HL-60 (cell line): Measurements from ENCODE around the gene SLC41A1.

ENCODE experiments used
- DNase-seq, 2 experiments: peaks; one replicate each; pipeline ENCODE4 v3.0.0-alpha.2; 2010 to 2020; ENCODE audit warnings: low read depth in 1 of 2, low spot score in 1 of 2
- H3K27ac ChIP-seq: fragments of 250-450 bp; sonication (Bioruptor Pico); replicated peaks from 2 replicates; pipeline ENCODE4 v1.5.1; 2020; ENCODE audit warnings: mild to moderate bottlenecking, moderate library complexity
- H3K27me3 ChIP-seq: fragments of 250-450 bp; sonication (Bioruptor Pico); 2 replicates; pipeline ENCODE4 v1.5.1; 2021; ENCODE audit warnings: mild to moderate bottlenecking, moderate library complexity; ENCODE audit not compliant: insufficient read depth, poor library complexity, severe bottlenecking
- H3K4me3 ChIP-seq: replicated peaks from 2 replicates; pipeline ENCODE4 v1.5.1; 2011; ENCODE audit warnings: mild to moderate bottlenecking, control low read depth, low read length; ENCODE audit not compliant: insufficient read depth
- GABPA ChIP-seq: IDR thresholded peaks from 2 replicates; pipeline ENCODE4 v1.6.1; 2012; ENCODE audit warnings: low read depth
- POLR2AphosphoS5 ChIP-seq: IDR thresholded peaks from 2 replicates; pipeline ENCODE4 v1.6.1; 2012; ENCODE audit warnings: low read depth
- SPI1 ChIP-seq: IDR thresholded peaks from 2 replicates; pipeline ENCODE4 v1.6.1; 2012; ENCODE audit warnings: low read depth, mild to moderate bottlenecking, borderline replicate concordance
- TF ChIP-seq, protein P1 (sequence below): IDR thresholded peaks from one replicate; pipeline ENCODE4 v1.5.1; 2011; ENCODE audit warnings: low read length, control low read depth, inconsistent platforms; ENCODE audit not compliant: insufficient read depth
- TF ChIP-seq, protein P2 (sequence below): IDR thresholded peaks from 2 replicates; pipeline ENCODE4 v1.6.1; 2012; ENCODE audit warnings: low read depth; ENCODE audit not compliant: insufficient replicate concordance

Gene SLC41A1

DNA sequence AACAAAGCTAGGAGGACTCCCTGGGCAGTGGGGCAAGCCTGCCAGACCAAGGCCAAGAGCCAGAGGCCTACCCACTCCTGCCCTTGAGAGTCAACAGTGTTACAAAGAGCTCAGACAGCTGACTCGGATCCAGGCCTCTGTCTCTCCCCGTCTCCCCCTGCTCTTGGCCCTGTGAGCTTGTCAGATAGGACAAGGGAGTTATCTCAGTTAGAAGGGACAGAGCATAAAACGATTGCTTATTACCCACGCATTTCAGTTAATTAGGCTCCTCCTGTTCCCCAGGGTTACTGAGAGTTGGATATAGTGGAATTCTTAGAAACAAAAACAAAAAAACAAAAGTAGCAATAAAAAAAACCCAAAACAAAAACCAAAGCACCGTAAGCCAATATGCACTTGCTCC is 1.3 kb downstream of the SLC41A1 start:
- no peak overlapping the region for H3K4me3 ChIP-seq
- H3K27ac ChIP-seq = no peak overlapping the region
- H3K27me3 ChIP-seq = peaks cover 44% of the 10 kb centered on the region
- DNase-seq = no peak
- TF ChIP-seq, protein P1, sequence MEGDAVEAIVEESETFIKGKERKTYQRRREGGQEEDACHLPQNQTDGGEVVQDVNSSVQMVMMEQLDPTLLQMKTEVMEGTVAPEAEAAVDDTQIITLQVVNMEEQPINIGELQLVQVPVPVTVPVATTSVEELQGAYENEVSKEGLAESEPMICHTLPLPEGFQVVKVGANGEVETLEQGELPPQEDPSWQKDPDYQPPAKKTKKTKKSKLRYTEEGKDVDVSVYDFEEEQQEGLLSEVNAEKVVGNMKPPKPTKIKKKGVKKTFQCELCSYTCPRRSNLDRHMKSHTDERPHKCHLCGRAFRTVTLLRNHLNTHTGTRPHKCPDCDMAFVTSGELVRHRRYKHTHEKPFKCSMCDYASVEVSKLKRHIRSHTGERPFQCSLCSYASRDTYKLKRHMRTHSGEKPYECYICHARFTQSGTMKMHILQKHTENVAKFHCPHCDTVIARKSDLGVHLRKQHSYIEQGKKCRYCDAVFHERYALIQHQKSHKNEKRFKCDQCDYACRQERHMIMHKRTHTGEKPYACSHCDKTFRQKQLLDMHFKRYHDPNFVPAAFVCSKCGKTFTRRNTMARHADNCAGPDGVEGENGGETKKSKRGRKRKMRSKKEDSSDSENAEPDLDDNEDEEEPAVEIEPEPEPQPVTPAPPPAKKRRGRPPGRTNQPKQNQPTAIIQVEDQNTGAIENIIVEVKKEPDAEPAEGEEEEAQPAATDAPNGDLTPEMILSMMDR = no peak
- TF ChIP-seq POLR2AphosphoS5 (no peak), GABPA (no peak)

DNA sequence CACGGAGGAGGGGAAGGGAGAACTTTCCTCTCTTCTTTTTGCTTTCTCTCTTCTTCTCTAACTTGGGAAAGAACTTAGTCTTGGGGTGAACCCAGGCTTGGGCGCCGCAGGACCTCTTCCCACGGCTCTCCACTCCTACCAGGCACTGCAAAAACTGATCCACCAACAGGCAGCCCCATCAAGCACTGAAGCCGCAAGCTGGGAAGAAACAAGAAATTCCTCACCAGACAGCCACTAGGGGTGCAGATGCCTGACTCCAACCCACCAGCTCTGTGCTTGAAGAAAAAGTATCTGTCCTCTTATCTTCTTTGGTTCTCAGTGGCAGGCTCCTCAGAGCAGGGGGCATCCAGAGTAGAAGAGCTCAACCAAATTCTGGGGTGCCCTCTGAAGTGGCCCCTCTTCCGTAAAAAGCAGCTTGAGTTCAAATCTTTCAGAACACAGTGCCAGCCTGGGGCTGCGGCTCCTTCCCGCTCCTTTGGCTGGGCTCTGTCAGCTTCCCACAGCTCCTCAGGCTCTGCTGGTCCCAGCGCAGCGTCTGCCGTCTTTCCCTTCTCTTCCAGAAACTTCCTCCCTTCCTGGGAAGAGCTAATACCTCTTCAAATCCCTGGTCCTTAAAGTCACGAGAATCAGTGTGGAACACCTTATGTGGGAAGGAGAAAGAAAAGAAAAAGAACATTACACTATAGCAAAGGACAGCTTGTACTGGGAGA is 2.4 kb downstream of the SLC41A1 start:
- H3K27ac ChIP-seq = no peak overlapping the region
- no peak for DNase-seq
- TF ChIP-seq GABPA (no peak), SPI1 (no peak), POLR2AphosphoS5 (no peak)
- TF ChIP-seq, protein P2, sequence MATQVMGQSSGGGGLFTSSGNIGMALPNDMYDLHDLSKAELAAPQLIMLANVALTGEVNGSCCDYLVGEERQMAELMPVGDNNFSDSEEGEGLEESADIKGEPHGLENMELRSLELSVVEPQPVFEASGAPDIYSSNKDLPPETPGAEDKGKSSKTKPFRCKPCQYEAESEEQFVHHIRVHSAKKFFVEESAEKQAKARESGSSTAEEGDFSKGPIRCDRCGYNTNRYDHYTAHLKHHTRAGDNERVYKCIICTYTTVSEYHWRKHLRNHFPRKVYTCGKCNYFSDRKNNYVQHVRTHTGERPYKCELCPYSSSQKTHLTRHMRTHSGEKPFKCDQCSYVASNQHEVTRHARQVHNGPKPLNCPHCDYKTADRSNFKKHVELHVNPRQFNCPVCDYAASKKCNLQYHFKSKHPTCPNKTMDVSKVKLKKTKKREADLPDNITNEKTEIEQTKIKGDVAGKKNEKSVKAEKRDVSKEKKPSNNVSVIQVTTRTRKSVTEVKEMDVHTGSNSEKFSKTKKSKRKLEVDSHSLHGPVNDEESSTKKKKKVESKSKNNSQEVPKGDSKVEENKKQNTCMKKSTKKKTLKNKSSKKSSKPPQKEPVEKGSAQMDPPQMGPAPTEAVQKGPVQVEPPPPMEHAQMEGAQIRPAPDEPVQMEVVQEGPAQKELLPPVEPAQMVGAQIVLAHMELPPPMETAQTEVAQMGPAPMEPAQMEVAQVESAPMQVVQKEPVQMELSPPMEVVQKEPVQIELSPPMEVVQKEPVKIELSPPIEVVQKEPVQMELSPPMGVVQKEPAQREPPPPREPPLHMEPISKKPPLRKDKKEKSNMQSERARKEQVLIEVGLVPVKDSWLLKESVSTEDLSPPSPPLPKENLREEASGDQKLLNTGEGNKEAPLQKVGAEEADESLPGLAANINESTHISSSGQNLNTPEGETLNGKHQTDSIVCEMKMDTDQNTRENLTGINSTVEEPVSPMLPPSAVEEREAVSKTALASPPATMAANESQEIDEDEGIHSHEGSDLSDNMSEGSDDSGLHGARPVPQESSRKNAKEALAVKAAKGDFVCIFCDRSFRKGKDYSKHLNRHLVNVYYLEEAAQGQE = no peak
- TF ChIP-seq, protein P1 = no peak
- H3K4me3 ChIP-seq = no peak overlapping the region
- peaks cover 46% of the 10 kb centered on the region for H3K27me3 ChIP-seq

DNA sequence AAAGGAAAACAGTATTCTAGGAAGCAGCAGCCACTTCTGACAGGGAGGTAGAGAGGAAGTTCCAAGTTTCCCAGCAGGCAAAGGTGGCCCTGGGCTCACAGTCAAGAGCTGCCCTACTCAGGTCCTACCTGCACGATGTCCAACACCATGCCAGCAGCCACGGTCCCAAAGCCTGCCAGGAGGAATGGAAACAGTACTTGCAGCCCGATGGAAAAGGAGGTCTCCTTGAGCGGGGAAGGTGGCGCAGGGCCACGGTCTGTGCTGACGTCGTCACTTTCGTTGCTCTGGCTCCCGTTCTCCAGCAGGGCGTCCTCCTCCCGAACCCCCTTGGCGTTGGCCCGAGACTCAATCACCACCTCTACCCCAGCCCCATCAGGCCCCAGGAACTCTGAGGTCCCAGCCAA is 3.1 kb downstream of the SLC41A1 start:
- no peak overlapping the region for H3K27ac ChIP-seq

More for the DNA sequence above, 3.1 kb downstream of the SLC41A1 start:
- H3K27me3 ChIP-seq = peaks cover 45% of the 10 kb centered on the region
- DNase-seq = no peak
- no peak overlapping the region for H3K4me3 ChIP-seq
- no peak for TF ChIP-seq GABPA
- TF ChIP-seq, protein P1 = no peak
- TF ChIP-seq POLR2AphosphoS5 = no peak
- TF ChIP-seq, protein P2 = no peak
- TF ChIP-seq SPI1 = no peak
